ENCODE data around the gene CDH22.

GRCh38 chr20:46328200-46328882 lies 20.0 kb upstream of the CDH22 start:
- TF ChIP-seq HDAC2 (IDR thresholded peaks at IDR 0.05) (no peak), TCF7 (IDR thresholded peaks at IDR 0.05; ENCODE audit: borderline replicate concordance) (no peak), RFX5 (IDR thresholded peaks at IDR 0.05; ENCODE audit: low read depth, low read length) (no peak), LARP7 (IDR thresholded peaks at IDR 0.05) (no peak), CTCF (IDR thresholded peaks at IDR 0.05 in 2 of 3, conservative IDR thresholded peaks at IDR 0.05 in 1 of 3; ENCODE audit: control insufficient read depth in 2 of 3, extremely low read depth in 1 of 3, insufficient read depth in 1 of 3, low read depth in 3 of 3, low read length in 3 of 3) (no peak), RAD21 (IDR thresholded peaks at IDR 0.05; ENCODE audit: insufficient read depth, low read depth, low read length) (no peak)

Data from GM12878 (cell line).